GM10266 (cell line): ENCODE measurements around the gene CD177.
"Not testable (repeated sequence)": the region's sequence is repeated elsewhere in the genome, so short reads cannot be mapped to it uniquely, and the experiment has no call there.

Experiments used
- DNase-seq: peaks from one replicate; pipeline ENCODE4 v3.0.0; 2012; ENCODE audit errors: extremely low spot score
- CTCF ChIP-seq: IDR thresholded peaks from 2 replicates; pipeline ENCODE4 v1.5.1; 2012; ENCODE audit warnings: mild to moderate bottlenecking, low read depth; ENCODE audit not compliant: control insufficient read depth, insufficient read depth; ENCODE audit errors: missing control alignments

CD177 gene

GRCh38 chr19:43329989-43330388, 23.5 kb upstream of the CD177 start:
- DNase-seq: no peak
- no peak for TF ChIP-seq CTCF

GRCh38 chr19:43330726-43331434, 22.6 kb upstream of the CD177 start:
- DNase-seq: no peak
- no peak for TF ChIP-seq CTCF

GRCh38 chr19:43331435-43332010, 22.0 kb upstream of the CD177 start:
- no peak for DNase-seq
- no peak for TF ChIP-seq CTCF

GRCh38 chr19:43332058-43332922, 21.2 kb upstream of the CD177 start:
- no peak for DNase-seq
- no peak for TF ChIP-seq CTCF

GRCh38 chr19:43336508-43336907, 17.0 kb upstream of the CD177 start:
- not testable (repeated sequence) for DNase-seq

- TF ChIP-seq CTCF: no peak
- DNase-seq: no peak
These were observed 15.7 kb upstream of the CD177 start for GRCh38 chr19:43337737-43338136.

GRCh38 chr19:43338530-43338929, 15.0 kb upstream of the CD177 start:
- no peak for TF ChIP-seq CTCF

GRCh38 chr19:43339243-43339930, 14.1 kb upstream of the CD177 start:
- DNase-seq: not testable (repeated sequence)

More at GRCh38 chr19:43338530-43338929, 15.0 kb upstream of the CD177 start:
- DNase-seq: no peak

- DNase-seq: not testable (repeated sequence)
These were observed 13.4 kb upstream of the CD177 start for GRCh38 chr19:43340101-43340500.

- not testable (repeated sequence) for DNase-seq
These were observed 12.4 kb upstream of the CD177 start for GRCh38 chr19:43341098-43341497.

- DNase-seq: not testable (repeated sequence)
These were observed 11.4 kb upstream of the CD177 start for GRCh38 chr19:43342104-43342503.
